NT2/D1 (cell line): ENCODE results near the gene SH3BP2.

ENCODE experiments used
- YY1 ChIP-seq: IDR thresholded peaks from 2 replicates; pipeline ENCODE4 v1.6.1; 2011; ENCODE audit not compliant: insufficient read length, insufficient read depth
- ZNF274 ChIP-seq: IDR thresholded peaks from 2 replicates; pipeline ENCODE4 v1.6.1; 2011; ENCODE audit warnings: mild to moderate bottlenecking, low read depth, low read length

GRCh38 chr4:2839060-2839459 is 46.2 kb downstream of the SH3BP2 start:
- no peak for TF ChIP-seq YY1
- no peak for TF ChIP-seq ZNF274
